DND-41 (cell line): ENCODE measurements around the gene RPN2.

ENCODE experiments used
- EZH2 ChIP-seq: IDR thresholded peaks from 3 replicates; pipeline ENCODE4 v1.6.1; 2012; ENCODE audit warnings: borderline replicate concordance, low read depth, mild to moderate bottlenecking, moderate library complexity, low read length, inconsistent platforms; ENCODE audit not compliant: severe bottlenecking
- TF ChIP-seq, protein P1 (sequence below): IDR thresholded peaks from 2 replicates; pipeline ENCODE4 v1.5.1; 2012; ENCODE audit warnings: borderline replicate concordance, low read length, moderate library complexity, mild to moderate bottlenecking; ENCODE audit not compliant: poor library complexity, severe bottlenecking; ENCODE audit errors: extremely low read depth

DNA sequence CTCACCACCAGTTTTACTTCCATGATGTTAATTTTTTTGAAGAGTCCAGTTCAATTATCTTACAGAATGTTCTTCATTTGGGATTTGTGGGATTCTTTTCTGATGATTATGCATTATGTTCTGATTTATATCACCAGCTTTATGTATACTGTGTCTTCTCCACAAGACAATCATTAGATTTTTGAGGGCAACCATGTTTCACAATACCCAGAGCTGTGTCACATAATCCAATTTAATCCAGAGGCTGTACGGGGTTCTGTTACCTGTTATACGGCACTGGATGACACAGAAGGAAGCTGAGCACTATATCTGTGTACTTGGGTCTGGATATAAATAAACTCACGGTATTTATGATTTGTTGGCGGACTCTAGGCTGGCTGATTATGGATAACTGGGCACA lies 41.6 kb upstream of the RPN2 start:
- TF ChIP-seq, protein P1, sequence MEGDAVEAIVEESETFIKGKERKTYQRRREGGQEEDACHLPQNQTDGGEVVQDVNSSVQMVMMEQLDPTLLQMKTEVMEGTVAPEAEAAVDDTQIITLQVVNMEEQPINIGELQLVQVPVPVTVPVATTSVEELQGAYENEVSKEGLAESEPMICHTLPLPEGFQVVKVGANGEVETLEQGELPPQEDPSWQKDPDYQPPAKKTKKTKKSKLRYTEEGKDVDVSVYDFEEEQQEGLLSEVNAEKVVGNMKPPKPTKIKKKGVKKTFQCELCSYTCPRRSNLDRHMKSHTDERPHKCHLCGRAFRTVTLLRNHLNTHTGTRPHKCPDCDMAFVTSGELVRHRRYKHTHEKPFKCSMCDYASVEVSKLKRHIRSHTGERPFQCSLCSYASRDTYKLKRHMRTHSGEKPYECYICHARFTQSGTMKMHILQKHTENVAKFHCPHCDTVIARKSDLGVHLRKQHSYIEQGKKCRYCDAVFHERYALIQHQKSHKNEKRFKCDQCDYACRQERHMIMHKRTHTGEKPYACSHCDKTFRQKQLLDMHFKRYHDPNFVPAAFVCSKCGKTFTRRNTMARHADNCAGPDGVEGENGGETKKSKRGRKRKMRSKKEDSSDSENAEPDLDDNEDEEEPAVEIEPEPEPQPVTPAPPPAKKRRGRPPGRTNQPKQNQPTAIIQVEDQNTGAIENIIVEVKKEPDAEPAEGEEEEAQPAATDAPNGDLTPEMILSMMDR, result no peak
- no peak for TF ChIP-seq EZH2
